A549 (cell line): Measurements from ENCODE around the gene AHR. TPM values are rescaled to one million over a fixed set of nuclear protein-coding genes. Genes with fewer than 3 reads are reported as not detected.

Experiments used
- ATAC-seq, 2 experiments: fragments of 200-7000 bp in 1 of 2; fragments of >200 bp in 1 of 2; cut with Nextera tagmentation in 1 of 2; cut with Tn5 transposase in 1 of 2; 3 replicates each; pipeline versions ENCODE4 v1.8.0 to v1.9.1; 2018 to 2020; ENCODE audit warnings: mild to moderate bottlenecking in 1 of 2, moderate library complexity in 1 of 2
- CTCF ChIA-PET: fragments of 300-600 bp; sonication (Branson Sonifier 250); formaldehyde crosslinking; extraction: SDS; loops from one replicate; lab custom pipeline; 2021; ENCODE audit warnings: antibody characterized with exemption, inconsistent platforms; lab: Yijun Ruan, JAX
- POLR2A ChIA-PET: fragments of 350-600 bp; formaldehyde crosslinking; extraction: SDS; loops from one replicate; lab custom pipeline; 2021; ENCODE audit warnings: antibody characterized with exemption, inconsistent platforms; lab: Yijun Ruan, JAX
- DNase-seq, 2 experiments: peaks; one replicate each; pipeline versions ENCODE4 v3.0.0 to v3.0.0-alpha.2; 2011 to 2016; ENCODE audit warnings: low read depth in 1 of 2, low spot score in 1 of 2
- FAIRE-seq: peaks from 2 replicates; lab custom pipeline; 2011; peaks lifted over from hg19 to GRCh38; lab: Jason Lieb, UNC
- H3K27ac ChIP-seq, 2 experiments: fragments of >200 bp; sonication (Bioruptor Twin); formaldehyde crosslinking; 3 replicates each; pipeline ENCODE4 v1.5.1; 2016 to 2017
- H3K4me1 ChIP-seq: fragments of >200 bp; sonication (Bioruptor Twin); formaldehyde crosslinking; 3 replicates; pipeline ENCODE4 v1.6.1; 2016
- H3K4me2 ChIP-seq: fragments of >200 bp; sonication (Bioruptor Twin); formaldehyde crosslinking; 3 replicates; pipeline ENCODE4 v1.6.1; 2016
- H3K4me3 ChIP-seq: fragments of >200 bp; sonication (Bioruptor Twin); formaldehyde crosslinking; 3 replicates; pipeline ENCODE4 v1.5.1; 2016
- H3K9me3 ChIP-seq: fragments of >200 bp; sonication (Bioruptor Twin); formaldehyde crosslinking; 3 replicates; pipeline ENCODE4 v1.6.1; 2016
- BHLHE40 ChIP-seq: IDR thresholded peaks from 2 replicates; pipeline ENCODE4 v1.6.1; 2012; ENCODE audit warnings: low read depth, low read length, inconsistent platforms
- CBX8 ChIP-seq: fragments of 200-600 bp; sonication (generic); IDR thresholded peaks from 2 replicates; pipeline ENCODE4 v1.6.1; 2016
- CEBPB ChIP-seq, 2 experiments: fragments of >200 bp in 1 of 2; sonication (Bioruptor Twin) in 1 of 2; formaldehyde crosslinking in 1 of 2; IDR thresholded peaks; 2 replicates each; pipeline ENCODE4 v1.6.1; 2012 to 2016
- E2F6 ChIP-seq: IDR thresholded peaks from 2 replicates; pipeline ENCODE4 v1.6.1; 2012; ENCODE audit warnings: low read depth, borderline replicate concordance
- EHF ChIP-seq: fragments of 250-450 bp; sonication (Bioruptor Pico); IDR thresholded peaks from 2 replicates; pipeline ENCODE4 v1.5.0; 2020; ENCODE audit warnings: mild to moderate bottlenecking
- EHMT2 ChIP-seq: fragments of 200-600 bp; sonication (generic); IDR thresholded peaks from 2 replicates; pipeline ENCODE4 v1.6.1; 2016; ENCODE audit warnings: antibody characterized with exemption, low read depth, mild to moderate bottlenecking, moderate library complexity
- ELK1 ChIP-seq: fragments of 150-350 bp; IDR thresholded peaks from 2 replicates; pipeline ENCODE4 v1.6.1; 2014; ENCODE audit warnings: low read depth, mild to moderate bottlenecking, low read length
- EP300 ChIP-seq, 2 experiments: fragments of >200 bp; sonication (Bioruptor Twin); formaldehyde crosslinking; IDR thresholded peaks; 2 replicates in 1 of 2; 3 replicates in 1 of 2; pipeline ENCODE4 v1.6.1; 2016 to 2017
- ESRRA ChIP-seq: fragments of 150-350 bp; IDR thresholded peaks from 2 replicates; pipeline ENCODE4 v1.6.1; 2014; ENCODE audit warnings: mild to moderate bottlenecking, low read length, borderline replicate concordance
- FOSB ChIP-seq: fragments of 250-450 bp; sonication (Bioruptor Pico); IDR thresholded peaks from 2 replicates; pipeline ENCODE4 v1.5.0; 2020; ENCODE audit warnings: mild to moderate bottlenecking, moderate library complexity
- FOXS1 ChIP-seq: fragments of 250-450 bp; sonication (Bioruptor Pico); IDR thresholded peaks from 2 replicates; pipeline ENCODE4 v1.5.0; 2020; ENCODE audit warnings: mild to moderate bottlenecking, moderate library complexity
- HDAC2 ChIP-seq: fragments of 200-600 bp; sonication (generic); IDR thresholded peaks from 2 replicates; pipeline ENCODE4 v1.6.1; 2016
- HOXB13 ChIP-seq: fragments of 250-450 bp; sonication (Bioruptor Pico); IDR thresholded peaks from 2 replicates; pipeline ENCODE4 v1.5.0; 2020; ENCODE audit warnings: low read depth, mild to moderate bottlenecking, moderate library complexity
- HOXB5 ChIP-seq: fragments of 250-450 bp; sonication (Bioruptor Pico); IDR thresholded peaks from 2 replicates; pipeline ENCODE4 v1.5.0; 2020; ENCODE audit warnings: mild to moderate bottlenecking, moderate library complexity
- JUNB ChIP-seq: fragments of >200 bp; sonication (Bioruptor Twin); formaldehyde crosslinking; IDR thresholded peaks from 2 replicates; pipeline ENCODE4 v1.6.1; 2016
- KDM5A ChIP-seq: fragments of 200-600 bp; sonication (generic); IDR thresholded peaks from 2 replicates; pipeline ENCODE4 v1.6.1; 2016; ENCODE audit warnings: antibody characterized with exemption, mild to moderate bottlenecking
- MAX ChIP-seq: IDR thresholded peaks from 2 replicates; pipeline ENCODE4 v1.6.1; 2012
- MAZ ChIP-seq: fragments of 150-350 bp; IDR thresholded peaks from 2 replicates; pipeline ENCODE4 v1.6.1; 2014; ENCODE audit warnings: antibody characterized with exemption, low read depth, low read length, borderline replicate concordance
- MYC ChIP-seq: IDR thresholded peaks from 2 replicates; pipeline ENCODE4 v1.6.1; 2012; ENCODE audit warnings: mild to moderate bottlenecking, inconsistent platforms, low read length, improper control_type of control experiment, borderline replicate concordance
- NR3C1 ChIP-seq: fragments of >200 bp; sonication (Bioruptor Twin); formaldehyde crosslinking; IDR thresholded peaks from 3 replicates; pipeline ENCODE4 v1.6.1; 2017
- PBX3 ChIP-seq: IDR thresholded peaks from 2 replicates; pipeline ENCODE4 v1.6.1; 2012
- POLR2A ChIP-seq: IDR thresholded peaks from 2 replicates; pipeline ENCODE4 v1.6.1; 2012; ENCODE audit warnings: mild to moderate bottlenecking, low read length
- RAD21 ChIP-seq, 2 experiments: fragments of >200 bp in 1 of 2; sonication (Bioruptor Twin) in 1 of 2; formaldehyde crosslinking in 1 of 2; IDR thresholded peaks in 1 of 2; conservative IDR thresholded peaks in 1 of 2; 2 replicates in 1 of 2; 3 replicates in 1 of 2; pipeline ENCODE4 v1.6.1; 2012 to 2018; ENCODE audit warnings: inconsistent platforms in 1 of 2
- REST ChIP-seq: fragments of 200-600 bp; sonication (generic); IDR thresholded peaks from 2 replicates; pipeline ENCODE4 v1.6.1; 2016; ENCODE audit warnings: antibody characterized with exemption, mild to moderate bottlenecking, moderate library complexity
- RNF2 ChIP-seq: fragments of 200-600 bp; sonication (generic); IDR thresholded peaks from 2 replicates; pipeline ENCODE4 v1.6.1; 2016; ENCODE audit warnings: low read depth, mild to moderate bottlenecking, antibody characterized with exemption, moderate library complexity, borderline replicate concordance
- SMC3 ChIP-seq: fragments of >200 bp; sonication (Bioruptor Twin); formaldehyde crosslinking; IDR thresholded peaks from 3 replicates; pipeline ENCODE4 v1.6.1; 2018; ENCODE audit warnings: inconsistent platforms
- USF2 ChIP-seq: fragments of 450-650 bp; IDR thresholded peaks from 2 replicates; pipeline ENCODE4 v1.6.1; 2014; ENCODE audit warnings: antibody characterized with exemption
- ZC3H11A ChIP-seq: fragments of 450-650 bp; IDR thresholded peaks from 2 replicates; pipeline ENCODE4 v1.6.1; 2014; ENCODE audit warnings: antibody characterized with exemption, mild to moderate bottlenecking
- ZNF302 ChIP-seq: fragments of 250-450 bp; sonication (Bioruptor Pico); IDR thresholded peaks from 2 replicates; pipeline ENCODE4 v1.9.0; 2021; ENCODE audit warnings: inconsistent platforms, mild to moderate bottlenecking, moderate library complexity
- WGBS: methylation state at CpG from one replicate; pipeline ENCODE4 v1.1.6; 2017; ENCODE audit errors: missing lambda C conversion rate; 5-methylcytosine and 5-hydroxymethylcytosine counted together
- polyA plus RNA-seq, 4 experiments: library from polyadenylated mRNA; depleted of rRNA in 3 of 4; stranded (reverse); fragments of >200 nt; fragmentation: RNase III in 1 of 4; extraction: RNeasy Plus Mini Kit Qiagen cat#74134 plus additional on column Dnase treatment in 1 of 4; gene quantifications; 2 replicates in 3 of 4; 3 replicates in 1 of 4; pipeline ENCODE4 v1.2.3, GENCODE V29; 2011 to 2017

AHR gene
- polyA plus RNA-seq, 2 of the 4 experiments (the other 2 are of a cell fraction), result 9.1 to 14.3 TPM

- H3K9me3 ChIP-seq, result no peaks in the 10 kb centered on the region
- H3K4me3 ChIP-seq, result no peak overlapping the region
- FAIRE-seq (no peak), ATAC-seq (no peak)
- POLR2A ChIA-PET, result no interaction called here
- peaks cover 66% of the 10 kb centered on the region for H3K4me1 ChIP-seq
- no peak for TF ChIP-seq ESRRA
- TF ChIP-seq RAD21 (conservative IDR thresholded peaks at IDR 0.05 in 1 of 2, IDR thresholded peaks at IDR 0.05 in 1 of 2), result no peak
- TF ChIP-seq MAX, result no peak
- TF ChIP-seq CEBPB (IDR thresholded peaks at IDR 0.05), result no peak
- no peak for TF ChIP-seq ZNF302 (CRISPR knock-in tag)
- no peak for TF ChIP-seq JUNB
- TF ChIP-seq USF2, result no peak
- TF ChIP-seq E2F6, result no peak
- TF ChIP-seq RNF2, result no peak
- TF ChIP-seq HOXB13 (CRISPR knock-in tag), result no peak
- TF ChIP-seq, all 56 proteins: peak for 0
- Histone ChIP-seq H3K4me2 (no peak overlapping the region), H3K27ac (peak overlapping the region in 1 of 2 experiments; percentile 67; a peak in 3 of 6 replicates)
- no peak for DNase-seq
- CTCF ChIA-PET, result no interaction called here
These were observed 17.5 kb downstream of the AHR start for GRCh38 chr7:17315974-17316373.

- CTCF ChIA-PET, result interaction anchor here (0.9 kb wide), 1 partner anchor 12 kb away, joined by 3 read pairs; no protein-coding TSS in a partner anchor
- peak overlapping the region; percentile 73 to 78 for H3K27ac ChIP-seq
- FAIRE-seq (peak; percentile 83), DNase-seq (peak in 1 of 2 experiments; percentile 57), ATAC-seq (peak; percentile 57 to 75; a peak in 4 of 6 replicates)
- POLR2A ChIA-PET, result interaction anchor here (0.6 kb wide), 1 partner anchor 20 kb away, joined by 3 read pairs; the partner anchor contains the start of gene AHR
- H3K4me1 ChIP-seq, result peaks cover 84% of the 10 kb centered on the region
- no peaks in the 10 kb centered on the region for H3K9me3 ChIP-seq
- no peak overlapping the region for H3K4me3 ChIP-seq
- peak overlapping the region; percentile 82 for H3K4me2 ChIP-seq
- 16% methylated on average over 3 of the region's 3 CpGs for WGBS
- TF ChIP-seq PBX3 (no peak), REST (no peak), KDM5A (no peak), ELK1 (no peak), HDAC2 (no peak), CEBPB (IDR thresholded peaks at IDR 0.05) (peak; percentile 18 to 48; a peak in 2 of 4 replicates), CBX8 (no peak), FOXS1 (CRISPR knock-in tag) (no peak), HOXB13 (CRISPR knock-in tag) (no peak), ZC3H11A (no peak), SMC3 (no peak), E2F6 (no peak), ZNF302 (CRISPR knock-in tag) (no peak), BHLHE40 (no peak), EP300 (IDR thresholded peaks at IDR 0.05) (peak; percentile 35 to 75; a peak in 2 of 5 replicates), EHMT2 (no peak), FOSB (CRISPR knock-in tag) (no peak), POLR2A (no peak), MYC (no peak), HOXB5 (no peak), USF2 (no peak), EHF (CRISPR knock-in tag) (no peak), ESRRA (no peak), NR3C1 (no peak), MAZ (no peak)
These were observed 19.7 kb downstream of the AHR start for GRCh38 chr7:17318146-17318545.
